Panc1 (cell line): ENCODE data around the gene DACH2. TPM values are rescaled to one million over a fixed set of nuclear protein-coding genes. Genes with fewer than 3 reads are reported as not detected.

Source experiments
- ATAC-seq: fragments of 200-7000 bp; cut with Tn5 transposase; 2 replicates; pipeline ENCODE4 v1.9.1; 2020; ENCODE audit warnings: mild to moderate bottlenecking, moderate library complexity
- BruUV-seq: library from RNA; stranded (reverse); fragments of 400-500 nt; replicated peaks from 2 replicates; lab custom pipeline; 2021; lab: Mats Ljungman, UMichigan
- CTCF ChIA-PET: fragments of 300-600 bp; sonication (Branson Sonifier 250); formaldehyde crosslinking; loops from one replicate; lab custom pipeline; 2022; ENCODE audit warnings: antibody characterized with exemption; lab: Charles Lee
- POLR2A ChIA-PET: fragments of 300-600 bp; sonication (Branson Sonifier 250); formaldehyde crosslinking; loops from one replicate; lab custom pipeline; 2022; ENCODE audit warnings: antibody characterized with exemption; lab: Charles Lee
- DNase-seq: peaks from one replicate; pipeline ENCODE4 v3.0.0-alpha.2; 2010; ENCODE audit warnings: low read depth, low spot score
- H3K27ac ChIP-seq: 2 replicates; pipeline ENCODE4 v1.5.1; 2011; ENCODE audit warnings: mild to moderate bottlenecking, low read length, inconsistent platforms
- H3K27me3 ChIP-seq: fragments of 200-500 bp; sonication (Bioruptor generic); 2 replicates; pipeline ENCODE4 v1.6.0; 2014; ENCODE audit warnings: low read length, inconsistent platforms; ENCODE audit not compliant: control insufficient read depth, insufficient read depth
- H3K36me3 ChIP-seq: fragments of 200-500 bp; sonication (Bioruptor generic); 2 replicates; pipeline ENCODE4 v1.5.1; 2014; ENCODE audit warnings: inconsistent platforms, mild to moderate bottlenecking, low read length, moderate library complexity; ENCODE audit not compliant: control insufficient read depth, insufficient read depth
- H3K4me1 ChIP-seq: 2 replicates; pipeline ENCODE4 v1.5.1; 2011; ENCODE audit warnings: inconsistent platforms, mild to moderate bottlenecking, low read length, moderate library complexity; ENCODE audit not compliant: control insufficient read depth, insufficient read depth
- H3K4me3 ChIP-seq, 2 experiments: 2 replicates each; pipeline ENCODE4 v1.5.1; 2011 to 2012; ENCODE audit warnings: low read depth in 2 of 2, low read length in 2 of 2, mild to moderate bottlenecking in 2 of 2, inconsistent platforms in 1 of 2, moderate library complexity in 1 of 2
- H3K9me3 ChIP-seq: fragments of 200-500 bp; sonication (Bioruptor generic); 2 replicates; pipeline ENCODE4 v1.5.1; 2014; ENCODE audit warnings: low read depth, mild to moderate bottlenecking, inconsistent platforms, low read length, moderate library complexity; ENCODE audit not compliant: control insufficient read depth, insufficient read depth
- CTCF ChIP-seq: fragments of 450-650 bp; IDR thresholded peaks from 2 replicates; pipeline ENCODE4 v1.5.1; 2017; ENCODE audit warnings: mild to moderate bottlenecking
- POLR2AphosphoS5 ChIP-seq: IDR thresholded peaks from 2 replicates; pipeline ENCODE4 v1.6.1; 2012; ENCODE audit warnings: mild to moderate bottlenecking, low read depth, low read length, moderate library complexity
- REST ChIP-seq, 2 experiments: IDR thresholded peaks; 2 replicates each; pipeline ENCODE4 v1.6.1; 2011 to 2012; ENCODE audit warnings: low read depth in 2 of 2, control low read depth in 1 of 2, low read length in 1 of 2, mild to moderate bottlenecking in 1 of 2, moderate library complexity in 1 of 2; ENCODE audit not compliant: insufficient read depth in 1 of 2
- SIN3A ChIP-seq: IDR thresholded peaks from 2 replicates; pipeline ENCODE4 v1.6.1; 2012; ENCODE audit warnings: low read depth, mild to moderate bottlenecking, low read length, moderate library complexity, borderline replicate concordance; ENCODE audit not compliant: insufficient read depth
- TCF7L2 ChIP-seq: IDR thresholded peaks from 2 replicates; pipeline ENCODE4 v1.6.1; 2011; ENCODE audit warnings: mild to moderate bottlenecking, low read depth, low read length, inconsistent platforms
- in situ Hi-C: cut with HindIII; loops from 2 replicates; pipeline ENCODE4 v1.10.0; 2016; ENCODE audit warnings: low sequenced_read_pairs, low pct_unique_long_range_greater_than_20kb
- intact Hi-C: fragments of 100-400 bp; cut with micrococcal nuclease; formaldehyde crosslinking; loops from one replicate; pipeline ENCODE4 v1.10.0; 2022; ENCODE audit not compliant: unreplicated experiment
- total RNA-seq: library from RNA; stranded (reverse); gene quantifications from one replicate; pipeline ENCODE4 v1.2.1, GENCODE V29; 2021; ENCODE audit not compliant: unreplicated experiment

The DACH2 gene
- total RNA-seq, 1 experiment from 2014 or later = 0.18 TPM

GRCh38 chrX:86192827-86193226, 44.6 kb downstream of the DACH2 start:
- POLR2A ChIA-PET = no interaction called here
- Histone ChIP-seq H3K4me1 (no peaks in the 10 kb centered on the region), H3K27me3 (no peaks in the 10 kb centered on the region), H3K4me3 (no peak overlapping the region), H3K36me3 (no peaks in the 10 kb centered on the region), H3K27ac (no peak overlapping the region), H3K9me3 (no peaks in the 10 kb centered on the region)
- BruUV-seq = no TSS peak
- intact Hi-C loops (no loop called here), in situ Hi-C loops (no loop called here)
- no peak for TF ChIP-seq REST (IDR thresholded peaks at IDR 0.05; ENCODE audit: insufficient read depth in 1 of 2, low read depth in 2 of 2, low read length in 1 of 2)
- no peak for TF ChIP-seq TCF7L2
- TF ChIP-seq POLR2AphosphoS5 = no peak
- TF ChIP-seq SIN3A = no peak
- TF ChIP-seq CTCF = no peak
- ATAC-seq = no peak
- CTCF ChIA-PET = no interaction called here
- DNase-seq = no peak

- Histone ChIP-seq H3K27me3 (no peaks in the 10 kb centered on the region), H3K4me1 (no peaks in the 10 kb centered on the region), H3K27ac (no peak overlapping the region), H3K9me3 (no peaks in the 10 kb centered on the region), H3K36me3 (no peaks in the 10 kb centered on the region), H3K4me3 (no peak overlapping the region)
- CTCF ChIA-PET = no interaction called here
- intact Hi-C loops (no loop called here), in situ Hi-C loops (no loop called here)
- POLR2A ChIA-PET = no interaction called here
- TF ChIP-seq SIN3A (no peak), POLR2AphosphoS5 (no peak), CTCF (no peak), TCF7L2 (no peak), REST (IDR thresholded peaks at IDR 0.05; ENCODE audit: insufficient read depth in 1 of 2, low read depth in 2 of 2, low read length in 1 of 2) (no peak)
- no TSS peak for BruUV-seq
- ATAC-seq (no peak), DNase-seq (no peak)
Measured at GRCh38 chrX:86194758-86195157, 46.5 kb downstream of the DACH2 start.
